Measurements from ENCODE around the gene THBS2. TPM values are rescaled to one million over a fixed set of nuclear protein-coding genes. Genes with fewer than 3 reads are reported as not detected.
"Not testable (repeated sequence)": the region's sequence is repeated elsewhere in the genome, so short reads cannot be mapped to it uniquely, and the experiment has no call there.

Gene THBS2
- total RNA-seq, 1 donor from 2014 or later = not detected

DNA sequence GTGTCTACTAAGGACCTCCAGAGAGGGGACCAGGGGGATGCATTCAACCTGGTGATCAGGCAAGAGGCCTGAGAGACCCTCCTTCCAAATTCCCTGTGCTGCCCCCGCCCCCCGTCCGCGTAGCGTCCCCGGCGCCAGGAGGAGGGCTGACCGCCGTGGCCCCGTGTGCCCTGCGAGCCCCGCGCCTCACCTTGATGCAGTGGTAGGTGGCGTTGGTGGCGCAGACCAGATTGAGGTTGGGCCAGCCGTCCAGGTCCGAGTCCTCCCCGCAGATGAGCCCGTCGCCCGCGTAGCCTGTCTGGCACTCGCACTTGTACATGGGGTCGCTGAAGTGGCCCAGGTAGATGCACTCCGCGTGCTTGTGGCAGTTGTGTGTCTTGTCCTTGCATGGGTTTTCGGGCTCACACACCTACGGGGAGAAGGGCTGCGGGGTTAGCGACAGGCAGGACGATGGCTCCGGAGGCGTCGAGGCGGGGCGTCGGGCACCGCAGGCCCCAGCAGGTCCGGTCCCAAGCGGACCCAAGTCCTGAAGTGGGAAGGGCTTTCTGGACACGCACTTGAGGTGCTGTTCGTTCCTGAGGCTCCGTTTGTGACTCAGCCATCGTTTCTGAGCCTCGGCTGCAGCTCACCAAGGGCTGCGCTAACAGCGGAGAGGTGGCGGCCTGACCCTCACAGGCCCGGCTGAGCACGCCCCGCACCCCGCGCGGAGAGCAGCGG lies 21.7 kb downstream of the THBS2 start:
- DNase-seq (ENCODE audit: low read depth in 2 of 2) = no peak

- DNase-seq (ENCODE audit: low read depth in 2 of 2) = no peak
Measured at GRCh38 chr6:169230946-169231789, 22.5 kb downstream of the THBS2 start.

- no peak for DNase-seq (ENCODE audit: low read depth in 2 of 2)
Measured at GRCh38 chr6:169230322-169230665, 23.4 kb downstream of the THBS2 start.

- DNase-seq (ENCODE audit: low read depth in 2 of 2) = no peak
Measured at GRCh38 chr6:169229615-169230321, 23.9 kb downstream of the THBS2 start.

DNA sequence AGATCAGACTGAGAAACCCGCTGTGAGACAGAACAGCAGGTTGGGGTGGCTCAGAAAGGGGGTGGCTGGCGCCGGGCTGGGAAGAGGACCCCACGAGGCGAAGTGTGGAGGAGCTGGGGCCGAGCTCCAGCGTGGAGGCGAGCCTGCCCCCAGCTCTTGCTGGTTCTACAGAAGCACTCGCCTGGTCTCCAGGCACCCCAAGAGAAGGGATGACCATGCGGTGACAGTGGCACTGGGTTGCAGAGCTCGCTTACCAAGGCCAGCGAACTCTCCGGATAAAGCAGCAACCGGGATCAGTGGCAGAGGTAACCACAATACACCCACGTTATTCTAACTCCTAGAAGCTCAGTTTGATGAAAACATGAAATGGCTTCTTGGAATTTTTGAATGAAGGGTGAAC lies 26.5 kb downstream of the THBS2 start:
- no peak for DNase-seq (ENCODE audit: low read depth in 2 of 2)

DNA sequence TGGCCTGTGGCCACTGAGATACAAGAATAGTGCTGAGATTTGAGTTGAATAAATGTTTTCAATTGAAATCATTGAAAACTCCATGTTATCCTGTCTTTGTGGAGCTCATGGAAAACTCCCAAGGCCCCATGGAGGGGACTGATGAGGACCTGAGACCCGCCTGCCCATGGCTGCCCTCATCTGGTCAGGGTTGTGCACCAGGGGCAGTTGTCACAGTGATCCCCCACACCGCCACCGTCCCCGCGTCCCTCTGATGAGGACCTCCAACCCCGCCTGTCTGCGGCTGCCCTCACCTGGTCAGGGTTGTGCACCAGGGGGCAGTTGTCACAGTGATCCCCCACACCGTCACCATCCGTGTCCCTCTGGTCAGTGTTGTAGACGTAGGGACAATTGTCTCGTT lies 27.8 kb downstream of the THBS2 start:
- no peak for DNase-seq (ENCODE audit: low read depth in 2 of 2)

- no peak for DNase-seq (ENCODE audit: low read depth in 2 of 2)
Measured at GRCh38 chr6:169225131-169225576, 28.5 kb downstream of the THBS2 start.

DNA sequence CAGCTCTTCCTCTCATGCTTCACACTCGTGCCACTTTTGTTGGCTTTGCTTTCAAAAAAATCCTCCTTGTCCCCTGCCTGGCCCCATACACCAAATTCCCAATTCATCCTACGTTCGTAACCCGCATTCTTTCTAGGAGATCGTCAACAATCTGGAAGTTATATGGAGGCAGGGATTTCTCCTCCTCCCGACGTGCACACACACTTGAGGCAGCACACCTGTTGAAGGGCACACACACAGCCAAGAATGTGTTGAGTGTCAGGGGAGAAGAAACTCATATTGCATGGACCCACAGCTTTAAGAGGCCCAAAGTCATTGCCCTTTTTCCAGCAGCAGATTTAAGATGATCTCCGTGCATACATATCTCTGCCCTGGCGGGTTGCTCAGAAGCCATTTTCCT lies 28.9 kb downstream of the THBS2 start:
- no peak for DNase-seq (ENCODE audit: low read depth in 2 of 2)

- DNase-seq (ENCODE audit: low read depth in 2 of 2) = no peak
Measured at GRCh38 chr6:169224185-169224695, 29.4 kb downstream of the THBS2 start.

DNA sequence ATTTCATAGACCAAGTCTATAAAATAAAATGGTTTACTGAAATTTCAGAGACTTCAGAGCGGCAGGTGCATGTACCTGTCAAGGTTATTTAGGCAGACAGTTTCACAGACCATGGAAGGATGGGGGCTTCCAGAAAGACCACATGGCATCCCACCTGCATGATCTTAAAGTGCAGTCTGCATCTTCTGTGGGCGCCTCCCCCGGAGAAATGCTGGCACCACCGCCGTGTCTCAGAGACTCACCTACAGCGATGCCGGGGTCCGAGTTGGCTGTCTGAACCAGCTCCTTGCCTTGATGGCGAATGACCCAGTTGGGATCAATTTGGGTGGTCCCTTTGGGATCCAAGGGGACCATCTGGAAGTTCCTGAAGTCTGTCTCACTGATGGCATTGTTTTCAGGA lies 30.6 kb downstream of the THBS2 start:
- DNase-seq (ENCODE audit: low read depth in 2 of 2) = no peak

DNA sequence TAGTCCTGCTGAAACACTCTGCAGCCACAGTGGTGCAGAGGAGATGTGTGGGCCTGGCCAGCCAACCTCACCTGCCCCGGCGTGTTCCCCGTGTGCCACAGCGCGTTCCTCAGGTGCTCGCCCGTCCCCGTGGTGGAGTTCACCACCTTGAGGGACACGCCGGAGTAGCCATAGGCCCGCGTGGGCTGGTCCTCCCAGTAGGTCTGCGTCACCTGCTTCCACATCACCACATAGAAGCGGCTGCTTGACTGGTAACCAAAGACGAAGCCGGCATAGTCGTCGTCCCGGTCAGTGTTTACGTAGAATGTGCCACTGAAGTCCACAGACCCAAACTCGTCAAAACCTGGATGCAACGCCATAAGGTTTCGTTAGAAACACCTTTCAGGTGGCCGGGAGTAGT lies 31.5 kb downstream of the THBS2 start:
- no peak for DNase-seq (ENCODE audit: low read depth in 2 of 2)

DNA sequence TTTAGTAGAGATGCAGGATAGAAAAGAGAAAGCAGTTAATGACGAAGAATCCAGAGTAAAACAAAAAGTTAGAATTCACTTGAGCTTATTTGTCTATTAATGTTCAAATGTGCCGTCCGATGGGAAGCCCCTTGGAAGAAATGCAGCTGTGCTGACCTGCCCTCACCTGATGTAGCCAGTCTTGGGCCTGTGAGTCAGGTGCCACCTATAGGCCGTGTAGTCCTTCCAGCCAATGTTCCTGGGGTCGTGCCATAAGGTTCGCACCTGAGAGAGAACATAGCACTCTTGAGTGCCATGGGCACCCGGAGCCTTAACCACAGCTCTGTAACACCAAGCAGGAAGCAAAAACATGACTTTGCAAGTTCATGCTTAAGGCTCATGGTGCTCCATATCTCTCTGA lies 32.4 kb downstream of the THBS2 start:
- DNase-seq (ENCODE audit: low read depth in 2 of 2) = no peak

DNA sequence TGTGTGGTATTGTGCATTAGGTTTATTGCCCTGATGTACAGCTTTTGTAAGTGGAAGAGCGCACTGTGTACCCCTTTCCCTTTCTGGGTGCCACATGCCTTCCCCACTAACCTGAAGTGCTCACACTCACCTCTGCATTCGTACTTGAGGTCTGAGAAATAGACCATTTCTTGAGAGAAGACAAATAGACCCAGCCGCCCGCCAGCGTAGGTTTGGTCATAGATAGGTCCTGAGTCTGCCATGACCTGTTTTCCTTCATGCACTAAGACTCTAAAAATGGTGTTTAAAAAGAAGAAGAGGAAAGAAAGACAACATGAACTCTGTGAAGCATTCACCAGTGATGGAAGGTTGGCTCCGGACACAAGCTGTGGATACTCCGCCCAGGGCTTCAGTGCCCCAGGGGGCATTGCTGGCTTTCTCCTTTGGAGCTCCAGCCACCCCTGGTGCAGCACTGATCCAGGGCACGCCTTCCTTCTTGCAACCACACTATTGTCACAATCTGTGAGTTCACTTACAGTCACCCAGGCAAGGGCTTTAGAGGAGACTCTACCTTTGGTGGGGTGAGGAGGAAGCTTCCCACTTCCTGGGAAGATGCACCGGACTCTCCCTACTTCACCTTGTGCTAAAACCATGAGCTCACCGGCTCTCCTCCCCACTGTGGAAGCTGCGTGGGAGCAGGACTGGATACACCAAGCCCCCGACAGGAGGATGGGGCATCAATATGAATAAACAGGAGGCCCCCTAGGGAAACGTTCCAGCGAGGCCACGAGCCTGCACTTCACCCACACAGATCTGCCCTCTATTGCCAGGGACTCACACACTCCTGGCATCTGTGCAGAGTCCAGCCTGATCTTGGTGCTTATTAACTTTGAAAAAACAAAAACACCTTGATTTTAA lies 33.3 kb downstream of the THBS2 start:
- no peak for DNase-seq (ENCODE audit: low read depth in 2 of 2)

DNA sequence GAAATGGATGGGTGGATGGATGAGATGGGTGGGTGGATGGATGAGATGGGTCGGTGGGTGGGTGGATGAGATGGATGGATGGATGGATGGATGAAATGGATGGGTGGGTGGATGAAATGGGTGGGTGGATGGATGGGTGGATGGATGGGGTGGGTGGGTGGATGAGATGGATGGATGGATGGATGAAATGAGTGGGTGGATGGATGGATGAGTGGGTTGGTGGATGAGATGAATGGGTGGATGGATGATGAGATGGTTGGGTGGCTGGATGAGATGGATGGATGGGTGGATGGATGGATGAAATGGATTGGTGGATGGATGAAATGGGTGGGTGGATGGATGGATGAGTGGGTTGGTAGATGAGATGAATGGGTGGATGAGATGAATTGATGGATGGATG lies 35.7 kb downstream of the THBS2 start:
- no peak for DNase-seq (ENCODE audit: low read depth in 2 of 2)

GRCh38 chr6:169216830-169217229 lies 36.8 kb downstream of the THBS2 start:
- no peak for DNase-seq (ENCODE audit: low read depth in 2 of 2)

DNA sequence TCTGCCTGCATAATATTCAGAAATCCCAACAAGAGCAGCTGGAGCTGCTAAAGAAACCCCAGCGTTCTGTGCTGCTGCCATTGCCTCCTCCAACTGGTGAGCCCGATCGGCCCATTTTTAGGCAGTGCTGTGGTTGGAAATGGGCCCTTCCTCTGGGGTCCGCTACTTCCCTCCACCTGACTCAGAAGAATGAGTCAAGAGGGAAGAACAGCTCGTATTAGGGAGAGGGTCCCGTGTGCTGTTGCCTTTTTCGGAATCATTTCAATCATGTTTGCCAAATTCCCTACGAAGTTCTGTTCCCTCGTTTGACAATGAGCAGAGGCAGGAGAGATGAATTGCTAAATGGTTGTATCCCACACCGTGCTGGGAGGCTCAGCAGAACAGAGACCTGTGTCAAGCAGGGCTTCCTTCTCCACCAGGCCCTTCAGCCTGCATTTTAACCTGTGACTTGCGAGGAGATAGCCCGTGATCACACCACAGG lies 38.4 kb downstream of the THBS2 start:
- no peak for DNase-seq (ENCODE audit: low read depth in 2 of 2)

DNA sequence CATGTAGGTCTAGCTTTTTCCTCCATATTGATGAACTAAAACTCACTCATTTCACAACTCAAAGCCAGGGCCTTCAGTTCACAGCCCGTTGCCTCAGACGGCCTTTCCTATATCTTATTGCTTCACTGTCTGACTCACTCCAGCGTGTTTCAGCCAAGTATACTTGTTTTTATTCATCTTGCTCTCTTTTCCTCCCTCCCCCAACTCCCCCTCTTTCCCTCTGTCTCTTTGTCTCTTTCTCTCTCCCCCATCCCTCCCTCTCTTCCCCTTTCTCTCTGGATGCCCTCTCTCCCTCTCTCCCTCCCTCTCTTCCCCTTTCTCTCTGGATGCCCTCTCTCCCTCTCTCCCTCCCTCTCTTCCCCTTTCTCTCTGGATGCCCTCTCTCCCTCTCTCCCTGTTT lies 38.9 kb downstream of the THBS2 start:
- not testable (repeated sequence) for DNase-seq (ENCODE audit: low read depth in 2 of 2)

DNA sequence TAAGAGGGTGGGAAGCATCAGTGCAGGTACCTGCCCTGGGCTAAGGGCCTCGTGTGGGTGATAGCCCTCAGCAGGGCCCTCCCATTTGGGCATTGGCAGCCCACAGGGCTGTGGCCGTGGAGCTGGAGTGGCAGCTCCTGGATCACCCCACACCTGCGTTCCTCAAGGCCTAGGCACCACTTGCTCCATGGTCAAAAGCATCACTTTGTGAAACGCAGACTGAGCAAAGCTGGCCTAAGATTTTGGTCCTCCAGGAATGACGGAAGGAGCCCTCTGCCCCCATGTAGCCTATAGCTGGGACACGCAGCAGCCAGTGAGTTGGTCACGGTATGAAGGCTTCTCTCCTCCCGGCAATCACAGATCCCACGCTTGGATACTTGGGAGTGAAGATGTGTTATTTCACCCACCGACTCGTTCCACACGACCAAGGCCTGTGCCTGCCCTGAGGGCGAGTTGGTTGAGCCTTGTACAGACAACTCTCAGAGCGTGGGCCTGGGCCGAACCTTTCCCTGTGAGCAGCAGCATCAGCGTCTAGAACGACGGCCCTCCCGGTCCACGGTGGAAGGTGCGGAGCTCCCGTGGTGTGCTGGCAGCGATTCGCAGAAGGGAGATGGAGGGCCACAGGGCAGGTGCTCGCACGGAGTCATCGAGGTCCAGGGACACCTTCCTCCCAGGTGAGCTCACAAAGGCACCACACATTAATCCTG lies 39.7 kb downstream of the THBS2 start:
- DNase-seq (ENCODE audit: low read depth in 2 of 2) = no peak

DNA sequence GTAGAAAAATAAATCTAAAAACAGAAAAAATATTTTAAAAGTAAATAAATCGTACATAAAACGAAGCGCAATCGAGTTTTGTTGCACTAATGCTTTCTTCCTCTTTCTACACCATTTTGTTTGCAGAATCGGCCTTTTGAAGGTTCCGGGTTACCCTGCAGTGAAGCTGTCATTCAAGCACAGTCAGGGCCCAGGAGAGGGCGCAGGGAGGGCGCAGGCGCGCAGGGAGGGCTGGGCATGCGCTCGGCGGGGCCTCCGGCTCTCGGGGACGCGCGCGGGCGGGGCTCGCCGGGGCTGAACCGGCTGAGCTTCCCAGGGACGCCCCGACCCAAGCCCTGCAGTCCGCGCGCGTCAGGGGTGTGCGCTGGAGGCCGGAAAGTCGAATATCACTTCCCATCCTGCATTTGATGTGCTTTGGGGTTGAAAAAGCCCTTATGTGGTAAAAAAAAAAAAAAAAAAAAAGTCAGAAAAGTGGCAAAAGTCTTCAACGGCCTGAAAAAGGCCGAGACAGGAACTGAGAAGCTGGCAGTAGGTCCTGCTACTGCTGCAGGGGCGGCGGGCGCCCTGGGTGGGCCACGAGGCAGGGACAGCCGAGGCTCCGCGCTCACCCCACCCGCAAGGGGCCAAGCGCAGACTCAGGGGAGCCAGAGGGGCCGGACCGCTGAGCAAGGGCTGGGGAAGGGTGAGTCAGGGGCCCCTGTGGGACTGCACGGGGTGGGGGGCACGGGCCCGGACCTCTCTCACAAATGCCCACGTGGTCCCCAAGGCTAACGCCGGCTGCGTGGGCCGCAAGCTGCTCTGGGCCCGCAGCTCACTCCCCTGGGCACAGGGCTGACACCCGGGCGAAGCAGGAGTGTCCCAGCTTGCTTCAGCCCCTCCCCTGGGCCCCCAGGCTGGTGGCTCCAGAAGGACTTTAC lies 40.5 kb downstream of the THBS2 start:
- DNase-seq (ENCODE audit: low read depth in 2 of 2) = peak; percentile 67 to 77
